Effector CD8-positive, alpha-beta T cell (primary cell): ENCODE results near the gene SLC13A2.
"Not testable (repeated sequence)": the region's sequence is repeated elsewhere in the genome, so short reads cannot be mapped to it uniquely, and the experiment has no call there.

Experiments used
- DNase-seq: peaks from one replicate; lab custom pipeline; 2025; lab: John Stamatoyannopoulos, UW

The SLC13A2 gene

DNA sequence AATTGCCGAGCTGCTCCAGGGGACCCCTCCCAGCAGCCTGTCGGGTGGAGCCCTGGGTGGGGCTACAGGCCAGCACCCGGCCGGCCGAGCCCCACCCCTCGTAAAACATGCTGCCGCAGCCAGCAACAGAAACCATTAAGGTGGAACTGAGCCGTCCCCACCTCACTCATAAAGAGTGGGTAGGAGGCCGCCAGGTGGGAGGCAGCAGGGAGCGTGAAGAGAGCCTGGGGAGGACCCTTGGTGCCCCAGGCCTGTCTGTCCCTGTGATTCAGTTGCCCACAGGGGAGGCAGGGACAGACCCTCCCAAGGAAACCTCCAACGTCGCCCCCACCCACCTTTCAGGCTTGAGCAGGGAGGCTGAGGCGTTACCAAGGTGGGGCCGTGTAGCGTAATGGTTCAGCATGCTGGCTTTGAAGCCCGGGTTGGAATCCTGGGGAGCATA lies 41.1 kb downstream of the SLC13A2 start:
- no peak for DNase-seq

DNA sequence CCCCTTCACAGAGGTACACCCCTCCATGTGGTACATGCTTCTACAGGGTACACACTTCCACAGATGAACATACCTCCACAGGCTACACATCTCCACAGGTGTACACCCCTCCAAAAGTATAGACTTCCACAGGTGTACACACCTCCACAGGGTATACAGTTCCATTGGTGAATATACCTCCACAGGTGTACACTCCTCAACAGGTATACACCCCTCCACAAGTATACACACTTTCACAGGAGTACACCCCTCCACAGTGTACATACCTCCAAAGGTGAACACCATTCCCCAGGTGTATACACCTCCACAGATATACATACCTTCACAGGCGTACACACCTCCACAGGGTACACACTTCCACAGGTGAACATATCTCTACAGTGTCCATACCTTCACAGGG lies 42.1 kb downstream of the SLC13A2 start:
- no peak for DNase-seq

DNA sequence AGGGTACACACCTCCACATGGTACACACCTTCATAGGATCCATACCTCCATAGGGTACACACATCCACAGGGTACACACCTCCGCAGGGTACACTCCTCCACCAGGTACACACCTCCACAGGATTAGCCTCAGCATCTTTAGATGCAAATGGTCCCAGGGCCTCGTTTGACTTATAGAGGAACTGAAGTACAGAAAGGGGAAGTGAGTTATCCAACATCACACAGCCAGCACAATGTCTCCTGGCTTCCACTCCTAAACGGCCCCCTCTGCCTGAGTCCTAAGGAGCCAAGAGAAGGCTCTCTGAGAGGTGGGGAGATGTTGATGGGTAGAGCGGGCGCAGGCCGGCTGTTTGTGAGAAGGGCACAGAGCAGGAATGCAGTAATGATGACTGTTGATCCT lies 44.7 kb downstream of the SLC13A2 start:
- no peak for DNase-seq

DNA sequence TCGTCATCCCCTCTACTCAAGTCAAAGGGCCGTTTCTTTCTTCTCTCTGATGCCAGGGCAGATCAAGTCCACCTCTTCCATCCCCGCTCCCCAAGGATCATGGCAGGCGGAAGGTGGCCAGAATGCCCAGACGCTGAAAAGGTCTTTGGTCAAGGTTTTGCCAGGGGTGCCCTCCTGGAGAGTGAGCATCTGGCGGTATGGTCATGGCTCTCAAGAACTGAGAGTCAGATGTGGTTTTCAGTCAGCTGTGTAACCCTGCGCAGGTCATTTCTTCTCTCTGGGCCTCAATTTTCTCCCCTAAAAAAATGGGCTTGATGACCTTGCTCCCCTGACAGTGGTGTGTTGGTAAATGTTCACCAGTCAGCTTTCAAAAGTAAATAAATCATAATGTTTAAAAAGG lies 45.1 kb downstream of the SLC13A2 start:
- DNase-seq, result no peak

DNA sequence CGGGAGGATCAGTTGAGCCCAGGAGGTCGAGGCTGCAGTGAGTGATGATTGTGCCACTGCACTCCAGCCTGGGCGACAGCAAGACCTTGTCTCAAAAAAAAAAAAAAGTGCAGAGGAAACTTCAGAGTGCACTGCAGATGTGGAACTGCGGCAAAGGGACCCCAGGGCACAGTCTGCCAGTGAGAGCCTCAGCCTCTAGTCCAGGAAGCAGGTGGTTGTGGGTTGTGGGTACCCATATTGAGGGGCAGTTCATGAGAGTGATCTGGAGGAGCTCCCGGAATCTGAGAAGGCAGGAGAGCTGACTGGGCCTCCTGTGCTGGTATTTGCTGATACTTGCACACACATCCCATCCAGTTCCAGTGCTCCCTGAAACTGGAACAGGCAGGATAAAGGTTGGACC lies 45.8 kb downstream of the SLC13A2 start:
- no peak for DNase-seq

DNA sequence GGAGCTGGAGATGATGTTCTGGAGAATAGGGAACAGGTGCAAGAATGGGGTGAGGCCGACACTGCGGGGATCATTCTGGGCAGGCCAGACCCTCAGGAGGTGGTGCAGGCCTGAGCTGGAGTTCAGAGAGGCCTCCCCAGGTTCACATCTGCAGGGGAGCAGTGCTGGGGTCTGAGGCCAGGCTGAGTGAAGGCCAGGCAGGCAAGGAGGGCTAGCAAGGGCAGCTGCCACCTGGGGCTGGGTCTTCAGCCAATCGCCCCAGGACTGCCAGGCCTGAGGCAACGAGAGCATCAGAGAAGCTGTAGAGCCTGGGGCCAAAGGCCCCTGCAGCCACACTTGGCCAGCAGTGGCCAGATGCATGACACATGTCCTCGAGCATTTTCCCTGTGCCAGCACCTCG lies 47.2 kb downstream of the SLC13A2 start:
- no peak for DNase-seq

DNA sequence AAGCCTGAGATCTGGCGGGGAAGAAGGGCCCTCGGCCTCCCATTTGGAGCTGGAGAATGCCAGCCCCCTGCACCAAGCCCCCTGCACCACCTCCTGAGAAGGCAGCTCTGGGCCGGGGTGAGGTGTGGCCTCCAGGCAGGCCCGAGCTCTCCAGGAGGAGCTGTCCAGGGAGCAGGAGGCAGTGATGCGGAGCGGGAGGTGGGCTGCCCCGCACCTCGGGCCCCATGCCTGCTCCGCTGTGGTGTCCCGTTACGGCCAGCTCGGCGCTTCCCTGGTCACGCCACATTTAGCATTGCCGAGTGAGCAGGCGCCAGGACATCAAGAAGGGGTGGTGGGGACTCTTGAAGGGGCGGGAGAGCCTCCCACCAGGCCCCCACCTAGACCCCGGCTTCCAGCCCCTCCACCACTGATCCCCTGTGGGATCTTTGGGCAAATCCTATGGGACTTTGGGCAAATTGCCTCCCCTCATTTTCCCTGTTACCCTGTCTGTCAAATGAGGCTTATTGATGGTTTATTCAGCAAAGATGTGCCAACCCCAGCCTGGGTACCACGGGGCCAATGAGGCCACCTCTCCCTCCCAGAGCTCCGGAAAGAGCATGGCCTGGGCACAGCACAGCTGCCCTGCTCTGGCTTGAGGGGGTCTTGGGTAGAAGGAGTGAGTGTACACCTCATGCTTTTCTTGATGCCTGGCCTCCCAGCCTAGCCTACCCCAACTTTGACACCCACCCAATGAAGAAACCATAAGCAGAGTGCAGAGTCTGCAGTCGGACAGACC lies 48.1 kb downstream of the SLC13A2 start:
- DNase-seq, result no peak

DNA sequence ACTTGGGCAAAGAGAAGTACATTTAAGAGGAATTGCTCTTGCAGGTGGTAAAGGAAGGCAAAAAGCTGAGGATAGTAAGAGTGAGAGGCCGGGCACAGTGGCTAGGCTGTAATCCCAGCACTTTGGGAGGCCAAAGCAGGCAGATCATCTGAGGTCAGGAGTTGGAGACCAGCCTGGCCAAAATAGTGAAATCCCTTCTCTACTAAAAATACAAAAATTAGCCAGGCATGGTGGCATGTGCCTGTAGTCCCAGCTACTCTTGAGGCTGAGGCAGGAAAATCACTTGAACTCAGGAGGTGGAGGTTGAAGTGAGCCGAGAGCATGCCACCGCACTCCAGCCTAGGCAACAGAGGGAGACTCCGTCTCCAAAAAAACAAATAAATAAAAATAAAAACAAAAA lies 48.8 kb downstream of the SLC13A2 start:
- not testable (repeated sequence) for DNase-seq

DNA sequence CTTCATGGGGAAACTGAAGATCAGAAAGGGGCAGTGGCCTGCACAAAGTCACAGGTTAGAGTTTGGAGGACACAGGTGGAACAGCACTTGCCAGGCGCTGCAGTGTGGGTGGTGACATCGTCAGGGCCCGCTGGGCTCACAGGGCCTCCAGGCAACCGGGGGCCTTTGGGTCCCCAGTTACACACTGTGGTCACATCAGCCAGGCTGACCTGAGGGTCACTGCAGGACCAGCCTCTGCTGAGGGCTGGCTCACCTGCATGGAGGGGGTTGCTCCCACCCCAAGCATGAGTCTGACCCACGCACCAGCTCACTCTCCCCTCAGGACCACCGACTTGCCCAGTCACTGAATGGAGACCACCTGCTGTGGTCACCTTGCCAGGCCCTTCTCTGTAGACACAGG lies 49.7 kb downstream of the SLC13A2 start:
- DNase-seq, result no peak

DNA sequence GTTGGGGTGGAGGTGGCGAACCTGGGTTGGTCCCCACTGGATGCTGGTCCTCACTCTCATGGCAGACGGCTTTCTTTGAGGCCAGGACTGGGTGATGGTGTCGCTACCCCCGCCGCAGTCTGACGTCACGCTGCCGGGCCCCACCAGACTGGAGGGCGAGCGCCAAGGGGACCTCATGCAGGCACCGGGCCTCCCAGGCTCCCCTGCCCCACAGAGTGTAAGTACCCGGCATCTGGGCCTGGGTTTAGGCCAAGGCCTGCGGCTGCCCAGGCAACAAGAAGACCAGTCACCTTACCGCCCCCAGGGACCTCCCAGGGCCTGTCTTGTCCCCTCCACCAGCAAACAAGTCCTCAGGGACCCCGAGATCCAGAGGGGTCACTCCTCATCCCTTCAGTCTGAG lies 50.4 kb downstream of the SLC13A2 start:
- no peak for DNase-seq

DNA sequence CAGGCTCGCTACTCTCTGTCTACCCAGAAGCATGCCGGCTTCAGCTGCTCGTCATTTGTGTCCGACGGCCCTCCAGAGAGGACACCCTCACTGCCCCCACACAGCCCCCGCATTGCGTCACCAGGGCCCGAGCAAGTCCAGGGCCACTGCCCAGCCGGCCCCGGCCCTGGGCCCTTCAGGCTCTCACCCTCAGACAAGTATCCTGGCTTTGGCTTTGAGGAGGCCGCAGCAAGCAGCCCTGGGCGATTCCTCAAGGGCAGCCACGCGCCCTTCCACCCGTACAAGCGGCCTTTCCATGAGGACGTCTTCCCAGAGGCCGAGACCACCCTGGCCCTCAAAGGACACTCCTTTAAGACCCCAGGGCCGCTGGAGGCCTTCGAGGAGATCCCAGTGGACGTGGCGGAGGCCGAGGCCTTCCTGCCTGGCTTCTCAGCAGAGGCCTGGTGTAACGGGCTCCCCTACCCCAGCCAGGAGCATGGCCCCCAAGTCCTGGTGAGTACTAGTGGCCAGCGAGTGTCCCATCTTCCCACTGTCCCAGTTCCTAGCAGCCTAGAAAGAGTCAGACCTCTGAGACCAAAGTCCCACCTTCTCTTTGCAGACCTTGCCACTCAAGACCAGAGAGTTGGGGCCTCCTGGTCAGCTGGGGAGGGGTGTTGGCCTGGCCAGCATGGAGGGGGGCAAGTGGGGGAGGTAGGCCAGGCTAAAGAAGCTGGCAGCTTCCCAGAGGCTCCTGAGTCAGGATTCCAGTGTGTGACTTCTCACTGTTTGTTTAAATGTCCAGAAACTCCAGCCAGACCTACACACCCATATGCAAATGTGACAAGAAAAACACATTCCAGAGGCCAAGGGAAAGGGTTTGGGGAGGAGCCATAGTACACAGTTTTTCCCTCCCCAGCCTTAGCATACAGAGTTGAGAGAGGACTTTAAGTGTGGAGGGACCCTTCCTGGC lies 51.3 kb downstream of the SLC13A2 start:
- DNase-seq, result no peak

DNA sequence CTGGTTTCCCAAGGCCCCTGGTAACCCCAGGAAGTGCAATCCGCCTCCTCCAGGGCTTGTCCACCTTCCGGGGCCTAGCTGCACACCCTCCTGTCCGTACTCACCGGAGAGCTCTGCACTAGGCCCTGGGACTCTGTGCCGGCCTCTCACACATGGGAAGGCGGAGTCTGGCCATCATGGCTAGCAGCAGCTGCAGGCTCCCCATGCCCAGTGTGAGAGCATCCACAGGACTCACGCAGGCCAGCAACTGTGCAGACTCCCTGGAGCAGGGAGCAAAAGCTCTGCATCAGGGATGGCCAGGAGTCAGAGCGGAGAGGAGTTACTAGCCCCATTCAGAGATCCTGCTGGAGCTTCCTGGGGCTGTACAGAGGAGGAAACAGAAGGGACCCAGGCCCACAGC lies 52.9 kb downstream of the SLC13A2 start:
- DNase-seq, result no peak

DNA sequence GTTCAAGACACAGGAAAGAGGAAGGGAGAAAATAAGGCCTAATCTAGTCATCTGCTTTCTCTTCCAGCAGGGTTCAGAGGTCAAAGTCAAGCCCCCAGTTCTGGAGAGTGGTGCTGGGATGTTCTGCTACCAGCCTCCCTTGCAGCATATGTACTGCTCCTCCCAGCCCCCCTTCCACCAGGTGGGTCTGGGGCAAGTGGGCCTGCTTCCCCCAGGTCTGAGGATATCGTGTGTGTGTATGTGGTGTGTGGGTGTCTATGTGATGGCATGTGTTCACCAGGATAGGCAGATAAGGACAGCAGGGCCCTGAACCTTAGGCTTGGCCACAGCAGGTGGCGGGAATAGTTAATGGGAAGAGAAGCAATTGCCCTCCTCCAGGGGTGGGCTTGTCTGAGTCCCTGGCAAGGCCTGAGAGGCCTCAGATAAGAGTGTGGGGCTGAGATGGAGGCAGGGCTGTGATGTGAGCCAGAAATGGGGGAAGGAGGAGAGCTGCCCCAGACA lies 53.8 kb downstream of the SLC13A2 start:
- DNase-seq, result no peak

DNA sequence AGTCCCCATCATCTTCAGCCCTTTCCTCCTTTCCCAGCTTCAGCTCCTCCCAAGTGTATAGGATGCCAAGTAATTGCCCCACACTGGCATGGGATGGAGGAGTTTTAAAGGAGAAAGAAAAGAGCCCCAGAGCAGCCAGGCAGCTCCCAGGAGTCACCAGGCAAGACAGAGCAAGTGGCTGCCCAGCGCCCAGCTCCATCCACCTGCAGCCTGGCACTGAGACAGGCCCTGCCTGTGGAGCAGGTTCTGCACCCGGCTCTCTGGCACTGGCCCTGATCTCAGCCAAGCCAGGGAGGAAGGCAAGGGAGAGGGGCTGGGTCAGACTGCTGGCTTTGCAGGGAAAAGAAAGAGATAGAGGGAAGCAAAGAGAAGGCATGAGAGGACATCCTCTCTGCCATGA lies 54.4 kb downstream of the SLC13A2 start:
- no peak for DNase-seq

DNA sequence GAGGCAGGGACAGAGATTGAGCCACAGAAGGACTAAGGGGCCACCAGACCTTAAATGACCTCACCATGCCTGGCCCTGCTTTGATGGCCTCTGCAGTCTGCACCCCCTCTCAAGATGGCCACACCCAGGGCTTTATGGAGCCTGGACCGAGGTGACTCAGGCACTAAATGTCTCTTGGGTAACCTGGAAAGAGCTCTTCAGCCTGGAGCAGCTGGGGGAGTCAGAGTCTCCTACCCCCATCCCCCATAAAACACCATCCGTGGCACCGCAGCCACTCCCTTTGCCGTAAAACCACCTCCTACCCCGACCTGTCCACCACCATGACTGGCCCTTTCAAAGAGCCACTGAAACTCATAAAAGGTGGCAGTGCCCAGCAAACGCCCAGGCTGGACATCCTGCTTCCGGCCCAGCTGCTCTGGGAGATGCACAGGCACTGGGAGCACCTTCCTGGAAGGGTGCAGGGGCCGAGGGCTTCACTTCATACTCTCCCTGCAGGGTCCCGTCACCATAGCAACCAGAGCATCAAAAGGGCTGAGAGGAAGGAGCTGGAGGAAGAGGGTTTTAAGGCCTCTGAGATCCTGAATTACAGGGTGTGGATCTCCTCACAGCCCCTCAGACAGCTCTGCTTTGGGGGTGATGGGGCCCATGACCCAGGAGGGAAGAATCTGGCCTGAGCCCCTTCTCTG lies 55.0 kb downstream of the SLC13A2 start:
- no peak for DNase-seq

DNA sequence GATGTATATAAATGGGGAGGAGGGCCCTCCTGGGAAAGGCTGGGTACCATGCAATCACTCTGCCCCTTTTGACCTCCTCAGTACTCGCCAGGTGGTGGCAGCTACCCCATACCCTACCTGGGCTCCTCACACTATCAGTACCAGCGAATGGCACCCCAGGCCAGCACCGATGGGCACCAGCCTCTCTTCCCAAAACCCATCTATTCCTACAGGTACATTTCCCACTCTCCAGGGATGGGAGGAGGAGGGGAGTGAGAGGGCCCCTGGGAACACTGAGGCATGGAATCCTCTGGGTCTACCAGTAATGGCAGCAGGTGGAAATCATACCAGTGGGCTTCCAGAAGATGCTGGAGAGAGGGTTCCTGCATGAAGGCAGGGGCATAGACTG lies 55.6 kb downstream of the SLC13A2 start:
- DNase-seq, result no peak

DNA sequence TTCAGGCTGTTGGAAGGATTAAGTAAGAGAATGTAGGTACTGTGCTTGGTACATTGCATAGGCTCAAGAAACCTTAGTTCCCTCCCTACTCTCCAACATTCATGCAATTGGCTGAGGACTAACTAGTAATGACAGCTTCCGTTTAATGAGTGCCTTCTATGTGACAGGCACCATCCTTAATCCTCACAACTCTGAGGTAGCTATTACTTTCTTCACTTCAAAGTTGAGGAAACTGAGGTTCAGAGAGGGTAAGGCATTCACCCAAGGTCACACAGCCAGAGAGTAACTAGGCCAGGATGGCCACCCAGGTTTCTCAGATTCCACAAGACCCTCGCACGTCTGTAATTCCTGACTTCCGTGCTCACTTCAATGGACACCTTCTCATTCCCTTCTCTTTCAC lies 56.8 kb downstream of the SLC13A2 start:
- DNase-seq, result no peak

DNA sequence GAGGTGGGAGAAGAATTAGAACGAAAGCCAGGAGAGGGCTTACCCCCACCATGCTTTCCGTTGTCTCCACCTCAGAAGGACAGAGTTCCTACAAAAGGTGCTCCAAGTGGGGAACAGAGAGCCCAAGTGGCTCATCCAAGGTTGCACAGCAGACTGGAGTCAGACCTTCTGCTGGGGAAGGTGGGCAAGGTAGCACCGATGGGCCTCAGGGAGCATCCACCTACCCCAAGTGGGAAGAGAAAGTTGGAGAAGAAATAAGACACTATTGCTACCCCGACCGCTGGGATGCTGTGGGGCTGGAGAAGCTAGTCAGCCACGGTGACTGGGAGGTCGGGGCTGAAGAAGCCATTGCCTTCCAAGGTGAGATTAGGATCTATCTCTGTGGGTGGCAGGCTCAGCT lies 57.5 kb downstream of the SLC13A2 start:
- no peak for DNase-seq

DNA sequence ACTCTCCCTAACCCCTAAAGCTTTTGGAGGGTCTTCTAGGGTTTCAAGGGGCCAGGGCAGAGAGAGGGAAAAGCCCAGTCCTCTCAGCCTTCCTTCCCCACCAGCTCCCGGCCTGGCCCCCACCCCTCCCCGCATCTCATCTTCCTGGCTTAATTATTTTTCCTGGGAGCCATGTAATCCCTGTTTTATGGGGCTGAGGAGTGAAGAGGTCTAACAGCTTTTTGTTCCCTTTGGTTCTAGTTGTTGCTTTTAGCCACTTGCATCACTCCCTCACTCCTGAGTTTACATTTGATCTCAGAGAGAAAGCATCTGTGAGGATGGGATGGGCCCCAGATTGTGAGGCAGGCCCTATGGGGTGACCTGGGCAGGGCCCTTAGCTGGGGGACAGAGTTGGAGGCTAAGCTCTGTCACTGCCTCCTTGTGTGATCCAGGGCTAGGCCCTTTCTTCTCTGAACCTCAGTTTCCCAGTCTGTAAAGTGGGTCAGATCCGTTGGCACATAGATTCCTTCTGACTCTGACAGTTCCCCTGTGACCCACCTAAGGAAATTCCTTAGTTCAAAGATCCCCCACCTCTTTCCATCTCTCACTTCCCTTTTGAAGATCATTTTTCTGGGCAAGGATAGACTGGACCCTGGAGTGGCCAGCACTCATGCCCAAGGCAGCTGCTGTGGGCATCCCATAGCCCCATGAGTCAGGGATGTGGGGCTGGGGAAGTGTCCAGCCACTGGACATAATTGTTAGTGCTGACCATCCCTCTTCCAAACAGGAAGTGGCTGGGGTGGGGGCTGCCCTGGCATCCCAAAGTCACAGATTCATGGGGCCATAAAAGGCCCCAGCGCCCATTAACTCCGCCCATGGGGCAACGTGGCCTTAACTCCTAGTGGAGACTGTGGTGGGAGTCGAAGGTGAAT lies 58.9 kb downstream of the SLC13A2 start:
- no peak for DNase-seq

DNA sequence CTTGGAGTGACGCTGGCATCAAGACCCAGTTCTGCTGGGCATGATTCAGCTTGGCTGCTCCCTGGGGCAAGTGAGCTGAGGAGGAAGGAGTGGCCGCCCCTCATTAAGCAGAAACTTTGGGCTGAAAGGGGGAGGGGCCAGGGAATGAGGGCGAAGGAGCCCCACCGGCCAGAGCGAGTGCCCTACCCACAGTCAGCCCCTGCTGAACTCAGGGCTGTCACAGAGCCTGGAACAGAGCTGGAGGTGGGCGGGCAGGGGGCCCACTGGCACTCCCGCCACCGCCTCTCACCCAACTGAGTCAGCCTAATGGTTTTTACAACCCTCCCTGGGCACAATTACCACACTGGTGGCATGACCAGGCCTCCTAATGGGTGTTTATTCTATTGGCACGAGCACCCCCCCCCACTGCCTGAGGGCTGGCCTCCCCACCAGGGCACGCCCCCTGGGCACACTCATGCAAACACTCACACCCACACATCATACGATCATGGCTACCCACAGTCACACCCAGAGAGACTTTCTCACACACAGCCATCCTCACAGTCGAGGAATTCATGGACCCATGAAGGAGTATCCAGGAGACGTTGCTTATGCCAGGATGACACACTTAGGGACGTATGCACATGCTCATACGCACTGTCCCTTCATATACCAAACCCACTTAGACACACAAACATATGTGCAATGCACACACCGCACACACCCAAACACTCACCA lies 59.8 kb downstream of the SLC13A2 start:
- DNase-seq, result no peak
